ENCODE results near the gene CTDSP1.

CTDSP1 gene

DNA sequence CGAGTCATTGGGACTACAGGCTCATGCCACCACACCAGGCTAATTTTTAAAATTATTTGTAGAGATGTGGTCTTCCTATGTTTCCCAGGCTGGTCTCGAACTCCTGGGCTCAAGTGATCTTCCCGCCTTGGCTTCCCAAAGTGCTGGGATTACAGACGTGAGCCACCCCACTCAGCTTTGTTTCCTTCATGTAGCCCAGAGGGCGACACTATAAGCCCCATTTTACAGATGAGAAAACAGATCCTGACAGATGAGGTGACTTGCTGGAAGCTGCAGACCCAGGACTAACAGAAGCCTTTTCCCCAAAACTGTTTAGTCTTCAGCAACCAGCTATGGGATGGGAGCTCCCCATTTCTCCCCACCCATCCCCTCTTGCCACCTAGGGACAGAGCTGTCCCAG is 7.2 kb upstream of the CTDSP1 start:
- H3K27me3 ChIP-seq (ENCODE audit: insufficient read depth, insufficient read length), result peaks cover 22% of the 10 kb centered on the region

DNA sequence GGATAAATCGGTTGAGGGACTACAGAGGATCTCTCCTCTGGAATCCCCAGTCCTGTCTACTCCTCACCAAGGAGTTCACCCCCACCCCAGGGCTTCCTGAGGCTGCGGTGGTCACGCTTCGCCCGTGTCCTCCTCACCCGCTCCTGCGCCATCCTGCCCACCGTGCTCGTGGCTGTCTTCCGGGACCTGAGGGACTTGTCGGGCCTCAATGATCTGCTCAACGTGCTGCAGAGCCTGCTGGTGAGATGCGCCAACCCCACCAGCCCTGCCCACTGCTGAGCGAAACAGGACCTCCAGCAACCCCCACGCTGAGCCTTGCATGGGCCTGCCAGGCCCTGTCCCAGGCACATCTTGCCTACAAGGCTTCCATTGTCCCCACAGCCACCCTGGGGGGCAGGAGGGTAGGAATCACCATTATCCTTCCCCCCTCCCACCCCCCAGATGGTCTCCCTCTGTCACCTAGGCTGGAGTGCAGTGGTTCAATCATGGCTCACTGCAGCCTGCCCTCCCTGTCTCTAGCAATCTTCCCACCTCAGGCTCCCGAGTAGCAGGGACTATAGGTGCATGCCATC is 6.7 kb upstream of the CTDSP1 start:
- Histone ChIP-seq H3K4me1 (ENCODE audit: insufficient read depth, insufficient read length) (peaks cover 15% of the 10 kb centered on the region), H3K9ac (ENCODE audit: insufficient read length, low read depth) (peak overlapping the region; percentile 57), H3K9me3 (ENCODE audit: insufficient read depth, low read length) (no peaks in the 10 kb centered on the region)

More for the DNA sequence above, 7.2 kb upstream of the CTDSP1 start:
- Histone ChIP-seq H3K4me3 (ENCODE audit: insufficient read length, low read depth) (no peak overlapping the region), H3K4me1 (ENCODE audit: insufficient read depth, insufficient read length) (peaks cover 15% of the 10 kb centered on the region), H3K9me3 (ENCODE audit: insufficient read depth, low read length) (no peaks in the 10 kb centered on the region), H3K9ac (ENCODE audit: insufficient read length, low read depth) (no peak overlapping the region), H3K36me3 (ENCODE audit: insufficient read depth, insufficient read length, low read length) (no peaks in the 10 kb centered on the region)
- no peak for DNase-seq (ENCODE audit: low read depth, low spot score)
- TF ChIP-seq YY1 (IDR thresholded peaks at IDR 0.05; ENCODE audit: insufficient read depth, insufficient read length), result no peak
- TF ChIP-seq ZNF274 (IDR thresholded peaks at IDR 0.05; ENCODE audit: low read depth, low read length), result no peak
- TF ChIP-seq SUZ12 (IDR thresholded peaks at IDR 0.05; ENCODE audit: extremely low read depth, insufficient read depth, insufficient read length), result no peak

DNA sequence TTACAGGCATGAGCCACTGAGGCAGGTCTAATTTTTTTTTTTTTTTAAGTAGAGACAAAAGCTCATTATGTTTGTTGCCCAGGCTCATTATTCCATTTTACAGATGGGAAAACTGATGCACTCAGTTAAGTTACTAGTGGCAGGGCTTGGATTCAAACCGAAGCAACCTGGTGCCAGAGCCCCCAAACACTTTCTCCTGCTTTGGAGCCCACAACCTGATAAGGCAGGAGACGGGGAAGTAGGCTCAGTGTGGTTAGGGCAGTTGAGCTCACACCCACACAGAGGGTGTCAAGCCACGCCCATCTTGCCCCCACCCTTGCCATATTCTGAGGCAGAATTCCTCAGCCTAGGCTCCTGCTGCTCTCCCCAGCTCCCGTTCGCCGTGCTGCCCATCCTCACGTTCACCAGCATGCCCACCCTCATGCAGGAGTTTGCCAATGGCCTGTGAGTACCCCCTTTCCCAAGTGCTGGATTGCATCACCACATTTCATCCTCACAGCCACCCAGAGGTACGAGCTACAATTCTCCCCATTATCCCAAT is 5.8 kb upstream of the CTDSP1 start:
- Histone ChIP-seq H3K27me3 (ENCODE audit: insufficient read depth, insufficient read length) (peaks cover 34% of the 10 kb centered on the region), H3K4me3 (ENCODE audit: insufficient read length, low read depth) (no peak overlapping the region), H3K36me3 (ENCODE audit: insufficient read depth, insufficient read length, low read length) (no peaks in the 10 kb centered on the region), H3K4me1 (ENCODE audit: insufficient read depth, insufficient read length) (peaks cover 15% of the 10 kb centered on the region), H3K9ac (ENCODE audit: insufficient read length, low read depth) (no peak overlapping the region), H3K9me3 (ENCODE audit: insufficient read depth, low read length) (no peaks in the 10 kb centered on the region)
- TF ChIP-seq ZNF274 (IDR thresholded peaks at IDR 0.05; ENCODE audit: low read depth, low read length) (no peak), SUZ12 (IDR thresholded peaks at IDR 0.05; ENCODE audit: extremely low read depth, insufficient read depth, insufficient read length) (no peak), YY1 (IDR thresholded peaks at IDR 0.05; ENCODE audit: insufficient read depth, insufficient read length) (no peak)
- no peak for DNase-seq (ENCODE audit: low read depth, low spot score)

More for the DNA sequence above, 6.7 kb upstream of the CTDSP1 start:
- Histone ChIP-seq H3K36me3 (ENCODE audit: insufficient read depth, insufficient read length, low read length) (no peaks in the 10 kb centered on the region), H3K27me3 (ENCODE audit: insufficient read depth, insufficient read length) (peaks cover 27% of the 10 kb centered on the region), H3K4me3 (ENCODE audit: insufficient read length, low read depth) (no peak overlapping the region)
- no peak for DNase-seq (ENCODE audit: low read depth, low spot score)
- TF ChIP-seq SUZ12 (IDR thresholded peaks at IDR 0.05; ENCODE audit: extremely low read depth, insufficient read depth, insufficient read length) (no peak), ZNF274 (IDR thresholded peaks at IDR 0.05; ENCODE audit: low read depth, low read length) (no peak)

DNA sequence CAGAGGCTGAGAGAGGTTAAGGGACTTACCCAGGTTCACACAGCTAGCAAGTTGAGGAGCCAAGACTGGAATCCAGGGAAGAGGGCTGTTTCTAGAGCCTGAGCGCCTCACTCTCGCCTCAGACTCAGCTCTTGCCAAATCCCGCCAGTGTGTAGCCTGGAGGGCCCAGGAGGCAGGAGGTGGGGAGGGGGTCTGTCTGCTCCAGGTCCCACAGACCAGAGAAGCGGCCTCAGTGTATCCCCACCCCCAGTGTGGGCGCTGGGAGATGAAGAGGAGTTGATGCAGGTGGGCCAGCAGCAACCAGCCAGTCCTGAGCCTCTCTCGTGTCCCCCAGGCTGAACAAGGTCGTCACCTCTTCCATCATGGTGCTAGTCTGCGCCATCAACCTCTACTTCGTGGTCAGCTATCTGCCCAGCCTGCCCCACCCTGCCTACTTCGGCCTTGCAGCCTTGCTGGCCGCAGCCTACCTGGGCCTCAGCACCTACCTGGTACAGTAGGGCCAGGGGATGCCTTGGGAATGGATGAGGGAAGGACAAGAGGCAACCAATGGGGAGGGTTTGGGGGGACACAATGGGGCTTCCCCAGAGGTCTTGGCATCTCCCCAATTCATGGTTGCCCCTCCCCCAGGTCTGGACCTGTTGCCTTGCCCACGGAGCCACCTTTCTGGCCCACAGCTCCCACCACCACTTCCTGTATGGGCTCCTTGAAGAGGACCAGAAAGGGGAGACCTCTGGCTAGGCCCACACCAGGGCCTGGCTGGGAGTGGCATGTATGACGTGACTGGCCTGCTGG is 5.2 kb upstream of the CTDSP1 start:
- Histone ChIP-seq H3K9ac (ENCODE audit: insufficient read length, low read depth) (no peak overlapping the region), H3K36me3 (ENCODE audit: insufficient read depth, insufficient read length, low read length) (no peaks in the 10 kb centered on the region), H3K4me1 (ENCODE audit: insufficient read depth, insufficient read length) (peaks cover 15% of the 10 kb centered on the region), H3K4me3 (ENCODE audit: insufficient read length, low read depth) (no peak overlapping the region), H3K9me3 (ENCODE audit: insufficient read depth, low read length) (no peaks in the 10 kb centered on the region), H3K27me3 (ENCODE audit: insufficient read depth, insufficient read length) (peaks cover 36% of the 10 kb centered on the region)
- no peak for DNase-seq (ENCODE audit: low read depth, low spot score)
- TF ChIP-seq SUZ12 (IDR thresholded peaks at IDR 0.05; ENCODE audit: extremely low read depth, insufficient read depth, insufficient read length) (no peak), YY1 (IDR thresholded peaks at IDR 0.05; ENCODE audit: insufficient read depth, insufficient read length) (no peak), ZNF274 (IDR thresholded peaks at IDR 0.05; ENCODE audit: low read depth, low read length) (no peak)

DNA sequence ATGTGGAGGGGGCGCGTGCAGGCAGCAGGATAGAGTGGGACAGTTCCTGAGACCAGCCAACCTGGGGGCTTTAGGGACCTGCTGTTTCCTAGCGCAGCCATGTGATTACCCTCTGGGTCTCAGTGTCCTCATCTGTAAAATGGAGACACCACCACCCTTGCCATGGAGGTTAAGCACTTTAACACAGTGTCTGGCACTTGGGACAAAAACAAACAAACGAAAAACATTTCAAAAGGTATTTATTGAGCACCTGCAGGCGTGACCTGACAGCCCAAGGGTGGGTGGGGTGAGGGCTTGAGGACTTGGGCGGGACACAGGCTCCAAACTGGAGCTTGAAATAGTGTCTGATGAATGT is 4.6 kb upstream of the CTDSP1 start:
- no peak overlapping the region for H3K9ac ChIP-seq (ENCODE audit: insufficient read length, low read depth)
- peaks cover 15% of the 10 kb centered on the region for H3K4me1 ChIP-seq (ENCODE audit: insufficient read depth, insufficient read length)
- H3K27me3 ChIP-seq (ENCODE audit: insufficient read depth, insufficient read length), result peaks cover 36% of the 10 kb centered on the region
- peak overlapping the region; percentile 50 for H3K4me3 ChIP-seq (ENCODE audit: insufficient read length, low read depth)
- no peaks in the 10 kb centered on the region for H3K36me3 ChIP-seq (ENCODE audit: insufficient read depth, insufficient read length, low read length)
- no peak for DNase-seq (ENCODE audit: low read depth, low spot score)
- TF ChIP-seq SUZ12 (IDR thresholded peaks at IDR 0.05; ENCODE audit: extremely low read depth, insufficient read depth, insufficient read length) (no peak), YY1 (IDR thresholded peaks at IDR 0.05; ENCODE audit: insufficient read depth, insufficient read length) (no peak), ZNF274 (IDR thresholded peaks at IDR 0.05; ENCODE audit: low read depth, low read length) (no peak)
- no peaks in the 10 kb centered on the region for H3K9me3 ChIP-seq (ENCODE audit: insufficient read depth, low read length)

DNA sequence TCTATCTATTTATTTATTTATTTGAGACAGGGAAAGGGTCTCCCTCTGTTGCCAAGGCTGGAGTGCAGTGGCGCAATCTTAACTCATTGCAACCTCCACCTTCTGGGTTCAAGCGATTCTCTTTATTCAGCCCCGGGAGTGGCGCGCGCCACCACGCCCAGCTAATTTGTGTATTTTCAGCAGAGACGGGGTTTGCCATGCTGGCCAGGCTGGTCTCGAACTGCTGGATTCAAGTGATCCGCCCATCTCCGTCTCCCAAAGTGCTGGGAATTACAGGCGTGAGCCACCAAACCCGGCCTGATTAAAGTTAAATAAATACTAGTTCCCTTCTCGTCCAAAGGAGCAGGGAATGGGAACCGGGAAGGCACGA is 4.2 kb upstream of the CTDSP1 start:
- Histone ChIP-seq H3K36me3 (ENCODE audit: insufficient read depth, insufficient read length, low read length) (no peaks in the 10 kb centered on the region), H3K9me3 (ENCODE audit: insufficient read depth, low read length) (no peaks in the 10 kb centered on the region), H3K4me3 (ENCODE audit: insufficient read length, low read depth) (peak overlapping the region; percentile 50), H3K27me3 (ENCODE audit: insufficient read depth, insufficient read length) (peaks cover 36% of the 10 kb centered on the region), H3K9ac (ENCODE audit: insufficient read length, low read depth) (peak overlapping the region; percentile 79), H3K4me1 (ENCODE audit: insufficient read depth, insufficient read length) (peaks cover 15% of the 10 kb centered on the region)
- TF ChIP-seq SUZ12 (IDR thresholded peaks at IDR 0.05; ENCODE audit: extremely low read depth, insufficient read depth, insufficient read length) (no peak), YY1 (IDR thresholded peaks at IDR 0.05; ENCODE audit: insufficient read depth, insufficient read length) (no peak)
- DNase-seq (ENCODE audit: low read depth, low spot score), result no peak

Measured in NT2/D1 (cell line).